GM19193 (cell line): ENCODE results near the gene INSRR.

Source experiments
- POLR2A ChIP-seq: IDR thresholded peaks from 4 replicates; pipeline ENCODE4 v1.6.1; 2011; ENCODE audit not compliant: insufficient read depth, insufficient read length; ENCODE audit errors: extremely low read depth

The INSRR gene

DNA sequence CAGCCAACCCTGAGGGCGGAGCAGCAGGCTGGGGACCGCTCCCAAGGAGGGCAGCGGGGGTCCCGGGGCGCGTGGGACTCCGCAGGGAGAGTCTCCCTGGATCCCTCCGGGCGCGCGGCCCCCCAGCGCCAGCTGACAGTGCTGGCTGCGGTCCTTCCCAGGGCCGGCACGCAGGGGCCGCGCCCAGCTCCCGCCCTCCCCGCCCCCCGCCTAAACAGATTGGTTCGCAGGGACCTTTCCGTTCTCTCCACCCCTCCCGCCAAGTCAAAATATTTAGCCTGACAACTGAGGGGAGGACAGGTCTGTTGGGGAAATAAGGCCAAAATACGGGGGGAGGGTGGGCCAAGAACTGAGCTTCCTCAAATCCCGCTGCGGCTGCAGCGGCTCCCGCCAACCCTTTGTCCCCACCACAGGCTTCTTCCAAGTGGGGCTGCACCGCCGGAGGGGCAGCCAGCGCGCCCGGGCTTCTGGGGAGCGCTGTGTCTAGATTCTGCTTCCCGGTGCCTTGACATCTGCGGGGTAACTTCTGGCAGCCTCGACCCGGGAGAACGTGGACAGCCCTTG lies at the start of gene INSRR:
Gene INSRR (minus strand): TSS at position 159 of the 564 bp plus-strand sequence. CDS start 496 bp downstream, outside the sequence.
- TF ChIP-seq POLR2A: no peak

GRCh38 chr1:156908541-156908940 lies 49.6 kb upstream of the INSRR start:
- no peak for TF ChIP-seq POLR2A

DNA sequence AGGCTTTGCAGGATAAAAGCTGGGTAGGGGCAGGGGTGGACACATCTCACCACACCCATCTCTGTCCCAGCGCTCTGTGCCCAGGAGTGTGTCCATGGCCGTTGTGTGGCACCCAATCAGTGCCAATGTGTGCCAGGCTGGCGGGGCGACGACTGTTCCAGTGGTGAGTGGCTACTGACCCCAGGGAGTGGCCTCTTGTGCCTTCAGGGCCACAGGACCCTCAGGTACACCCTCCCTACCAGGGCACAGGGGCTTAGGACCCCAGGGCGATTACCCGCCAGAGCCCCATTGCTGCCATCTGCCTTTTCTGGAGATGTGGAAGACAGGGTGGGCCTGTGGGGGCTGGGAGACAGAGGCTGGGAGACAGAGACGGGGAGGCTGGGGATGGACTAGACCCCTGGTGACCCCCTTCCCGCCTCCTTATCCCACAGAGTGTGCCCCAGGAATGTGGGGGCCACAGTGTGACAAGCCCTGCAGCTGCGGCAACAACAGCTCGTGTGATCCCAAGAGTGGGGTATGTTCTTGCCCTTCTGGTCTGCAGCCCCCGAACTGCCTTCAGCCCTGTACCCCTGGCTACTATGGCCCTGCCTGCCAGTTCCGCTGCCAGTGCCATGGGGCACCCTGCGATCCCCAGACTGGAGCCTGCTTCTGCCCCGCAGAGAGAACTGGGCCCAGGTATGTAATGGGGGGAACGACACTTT lies 47.4 kb upstream of the INSRR start:
- no peak for TF ChIP-seq POLR2A

GRCh38 chr1:156905651-156906050 lies 46.7 kb upstream of the INSRR start:
- TF ChIP-seq POLR2A: no peak

- TF ChIP-seq POLR2A: no peak
These were observed 46.3 kb upstream of the INSRR start for GRCh38 chr1:156905176-156905575.

- TF ChIP-seq POLR2A: no peak
These were observed 45.5 kb upstream of the INSRR start for GRCh38 chr1:156904187-156904959.

GRCh38 chr1:156903328-156904091 lies 44.6 kb upstream of the INSRR start:
- no peak for TF ChIP-seq POLR2A

DNA sequence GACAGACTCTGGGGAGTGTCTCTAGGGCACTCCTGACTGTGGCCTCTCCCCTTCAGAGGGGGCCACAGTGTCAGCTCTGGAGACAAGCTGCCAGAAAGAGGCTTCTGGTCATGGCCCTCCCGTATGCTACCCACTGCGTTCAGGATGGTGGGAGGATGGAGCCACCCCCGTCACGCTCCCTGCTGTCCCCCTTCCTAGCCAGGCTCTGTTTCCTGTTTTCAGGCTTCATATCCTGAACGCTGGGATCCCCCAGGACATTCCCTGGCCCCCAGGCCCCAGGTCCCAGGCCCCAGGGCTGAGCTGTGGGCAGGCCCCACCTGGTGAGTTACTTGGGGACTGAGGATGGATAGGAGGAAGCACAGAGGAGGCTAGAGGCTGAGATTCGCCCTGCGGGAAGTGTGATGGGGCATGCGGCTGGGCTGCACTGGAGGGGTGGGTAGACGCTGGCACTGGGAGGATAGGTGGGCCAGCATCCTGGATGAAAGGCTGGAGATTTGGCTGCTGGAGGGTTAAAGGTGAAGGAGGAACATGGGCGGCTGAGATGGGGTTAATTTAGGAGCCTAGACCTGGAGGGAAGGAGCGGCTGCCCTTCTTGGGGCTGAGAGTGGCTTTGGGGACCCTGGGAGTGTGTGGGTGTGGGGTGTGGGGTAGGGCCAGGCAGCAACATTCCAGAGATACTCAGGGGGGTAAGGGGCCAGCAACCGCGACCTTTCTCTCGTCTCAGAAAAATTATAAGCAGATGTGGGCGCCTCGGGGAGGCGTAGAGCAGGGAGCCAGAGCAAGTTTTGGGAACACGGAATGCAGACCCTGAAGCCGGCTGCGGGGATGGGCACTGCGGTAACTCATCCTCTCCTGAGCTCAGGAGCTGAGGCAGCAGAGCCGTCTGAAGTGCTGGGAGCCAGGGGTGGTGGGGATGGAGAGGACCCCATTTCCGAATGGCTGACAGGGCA lies 43.3 kb upstream of the INSRR start:
- TF ChIP-seq POLR2A: no peak

- no peak for TF ChIP-seq POLR2A
These were observed 42.6 kb upstream of the INSRR start for GRCh38 chr1:156901590-156901900.

GRCh38 chr1:156900896-156901589 lies 42.1 kb upstream of the INSRR start:
- no peak for TF ChIP-seq POLR2A

DNA sequence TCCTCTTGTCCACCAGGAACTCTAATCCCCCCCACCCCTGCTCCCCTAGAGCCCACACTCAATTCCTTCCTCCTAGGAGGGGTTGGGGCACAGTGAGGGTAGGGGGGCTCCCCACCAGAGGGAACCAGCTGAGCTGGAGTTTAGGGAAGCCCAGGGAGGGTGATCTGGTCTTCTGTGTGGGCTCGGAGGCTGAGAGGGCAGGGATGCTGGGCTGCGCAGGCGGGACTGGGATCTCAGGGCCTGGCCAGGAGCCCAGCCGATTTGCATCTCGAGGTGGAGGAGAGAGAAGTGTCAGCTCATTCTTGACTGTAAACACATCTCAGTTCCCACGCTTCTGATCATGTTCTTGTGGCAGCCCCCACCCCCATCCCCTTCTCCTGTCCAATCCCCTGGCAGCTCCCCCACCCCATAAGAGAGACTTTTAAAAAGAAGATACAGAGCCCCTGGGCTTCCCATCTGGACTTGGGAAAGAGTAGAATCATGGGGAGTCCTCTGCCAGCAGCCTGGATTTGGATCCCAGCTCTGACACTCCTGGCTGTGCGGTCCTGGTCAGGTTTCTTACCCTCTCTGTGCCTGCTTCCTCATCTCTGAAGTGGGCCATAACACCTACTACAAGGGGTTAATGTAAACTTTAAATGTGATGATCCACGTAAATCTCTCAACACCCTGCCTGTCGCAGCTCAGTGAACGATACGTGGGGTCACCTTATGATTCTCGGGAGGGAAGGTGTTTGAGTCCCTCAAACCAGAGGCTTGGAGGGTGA lies 41.2 kb upstream of the INSRR start:
- no peak for TF ChIP-seq POLR2A

GRCh38 chr1:156898971-156899664 lies 40.2 kb upstream of the INSRR start:
- no peak for TF ChIP-seq POLR2A

- no peak for TF ChIP-seq POLR2A
These were observed 39.2 kb upstream of the INSRR start for GRCh38 chr1:156898161-156898566.
